Osteoblast (primary cell): ENCODE measurements around the gene NLRP13. TPM values are rescaled to one million over a fixed set of nuclear protein-coding genes. Genes with fewer than 3 reads are reported as not detected.

ENCODE experiments used
- DNase-seq: peaks from one replicate; pipeline ENCODE4 v3.0.0; 2011; ENCODE audit warnings: low spot score, mixed read lengths; ENCODE audit not compliant: insufficient read length; ENCODE audit errors: missing footprints
- H2AFZ ChIP-seq: 2 replicates; pipeline ENCODE4 v1.6.0; 2011; ENCODE audit warnings: mild to moderate bottlenecking, low read length
- H3K27ac ChIP-seq: 2 replicates; pipeline ENCODE4 v1.5.1; 2011; ENCODE audit warnings: mild to moderate bottlenecking, low read depth, low read length, moderate library complexity
- H3K27me3 ChIP-seq: 2 replicates; pipeline ENCODE4 v1.6.0; 2012; ENCODE audit warnings: mild to moderate bottlenecking, control low read depth, inconsistent platforms, low read length, moderate library complexity; ENCODE audit not compliant: insufficient read depth
- H3K36me3 ChIP-seq: 2 replicates; pipeline ENCODE4 v1.5.1; 2011; ENCODE audit warnings: mild to moderate bottlenecking, low read length, control low read depth, moderate library complexity; ENCODE audit not compliant: insufficient read depth
- H3K4me1 ChIP-seq: 2 replicates; pipeline ENCODE4 v1.5.1; 2011; ENCODE audit warnings: mild to moderate bottlenecking, low read length, control low read depth, moderate library complexity; ENCODE audit not compliant: insufficient read depth
- H3K4me2 ChIP-seq: 2 replicates; pipeline ENCODE4 v1.6.0; 2011; ENCODE audit warnings: mild to moderate bottlenecking, low read length; ENCODE audit not compliant: insufficient read depth
- H3K4me3 ChIP-seq: fragments of 200-600 bp; sonication (generic); 3 replicates; pipeline ENCODE4 v1.5.1; 2012; ENCODE audit warnings: mild to moderate bottlenecking, low read length, inconsistent platforms; ENCODE audit not compliant: insufficient read depth
- H3K79me2 ChIP-seq: 2 replicates; pipeline ENCODE4 v1.6.0; 2012; ENCODE audit warnings: mild to moderate bottlenecking, low read length, control low read depth, inconsistent platforms; ENCODE audit not compliant: insufficient read depth
- H3K9me3 ChIP-seq: 2 replicates; pipeline ENCODE4 v1.5.1; 2011; ENCODE audit warnings: low read depth, low read length, control low read depth
- H4K20me1 ChIP-seq: 2 replicates; pipeline ENCODE4 v1.6.0; 2012; ENCODE audit warnings: mild to moderate bottlenecking, low read length, control low read depth; ENCODE audit not compliant: insufficient read depth
- CTCF ChIP-seq: IDR thresholded peaks from 2 replicates; pipeline ENCODE4 v1.5.1; 2011; ENCODE audit warnings: mild to moderate bottlenecking, low read depth, low read length, moderate library complexity; ENCODE audit errors: extremely low read depth
- total RNA-seq: library from RNA; depleted of rRNA; stranded (reverse); fragments of >200 nt; gene quantifications from 2 replicates; pipeline ENCODE4 v1.2.3, GENCODE V29; 2012

Gene NLRP13
- total RNA-seq, 1 donor = not detected

- H4K20me1 ChIP-seq = no peaks in the 10 kb centered on the region
- no peak for TF ChIP-seq CTCF
- DNase-seq = no peak
- no peaks in the 10 kb centered on the region for H3K9me3 ChIP-seq
- H2AFZ ChIP-seq = no peak overlapping the region
- no peaks in the 10 kb centered on the region for H3K27me3 ChIP-seq
- H3K79me2 ChIP-seq = no peaks in the 10 kb centered on the region
- H3K36me3 ChIP-seq = no peaks in the 10 kb centered on the region
- H3K4me1 ChIP-seq = no peaks in the 10 kb centered on the region
- no peak overlapping the region for H3K27ac ChIP-seq
- H3K4me2 ChIP-seq = no peak overlapping the region
- H3K4me3 ChIP-seq = no peak overlapping the region
Observed at GRCh38 chr19:55907286-55907685, 24.9 kb downstream of the NLRP13 start.

DNA sequence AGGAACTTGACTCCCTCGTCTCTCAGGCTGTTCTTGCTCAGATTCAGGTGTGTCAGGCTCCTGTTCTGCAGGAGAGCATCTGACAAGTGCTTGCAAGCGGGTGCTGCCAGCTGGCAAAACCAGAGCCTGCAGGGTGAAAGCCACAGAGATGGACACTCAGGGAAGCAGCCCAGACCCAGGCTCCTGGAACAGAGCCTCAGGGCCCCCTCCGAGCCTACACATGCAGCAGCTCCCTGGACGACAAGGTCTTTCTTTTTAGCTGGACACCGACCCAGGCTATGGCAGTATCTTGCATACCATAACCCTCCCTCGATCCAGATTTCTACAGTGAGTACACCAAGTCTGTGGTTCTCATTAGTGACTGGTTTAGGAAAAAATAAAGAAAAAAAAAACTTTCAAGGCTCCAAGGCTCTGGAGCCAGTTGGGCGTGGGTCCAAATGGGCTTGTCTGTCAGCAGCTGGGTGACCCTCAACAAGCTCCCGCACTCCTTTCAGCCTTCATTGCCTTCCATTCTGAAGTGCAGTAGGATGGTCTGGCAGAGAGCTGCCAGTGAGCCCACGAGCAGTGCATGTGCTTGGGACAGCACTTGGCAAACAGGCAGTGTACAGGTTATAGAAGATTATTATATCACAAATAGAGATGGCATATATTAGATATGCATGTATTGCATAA, 29.9 kb downstream of the NLRP13 start:
- Histone ChIP-seq H3K79me2 (no peaks in the 10 kb centered on the region), H3K4me1 (no peaks in the 10 kb centered on the region), H2AFZ (no peak overlapping the region), H4K20me1 (no peaks in the 10 kb centered on the region), H3K4me2 (no peak overlapping the region), H3K9me3 (no peaks in the 10 kb centered on the region), H3K36me3 (no peaks in the 10 kb centered on the region), H3K27me3 (no peaks in the 10 kb centered on the region), H3K27ac (no peak overlapping the region), H3K4me3 (no peak overlapping the region)
- no peak for DNase-seq
- TF ChIP-seq CTCF = no peak

- H2AFZ ChIP-seq = no peak overlapping the region
- no peak overlapping the region for H3K4me3 ChIP-seq
- no peak overlapping the region for H3K4me2 ChIP-seq
- no peak for DNase-seq
- no peaks in the 10 kb centered on the region for H3K27me3 ChIP-seq
- no peaks in the 10 kb centered on the region for H3K36me3 ChIP-seq
- H3K79me2 ChIP-seq = no peaks in the 10 kb centered on the region
- no peak overlapping the region for H3K27ac ChIP-seq
- no peak for TF ChIP-seq CTCF
- H3K4me1 ChIP-seq = no peaks in the 10 kb centered on the region
- no peaks in the 10 kb centered on the region for H4K20me1 ChIP-seq
- H3K9me3 ChIP-seq = no peaks in the 10 kb centered on the region
Observed at GRCh38 chr19:55901369-55902079, 30.6 kb downstream of the NLRP13 start.

- no peaks in the 10 kb centered on the region for H3K36me3 ChIP-seq
- no peaks in the 10 kb centered on the region for H4K20me1 ChIP-seq
- no peak for TF ChIP-seq CTCF
- H3K79me2 ChIP-seq = no peaks in the 10 kb centered on the region
- no peak overlapping the region for H3K4me2 ChIP-seq
- H3K4me3 ChIP-seq = no peak overlapping the region
- H2AFZ ChIP-seq = no peak overlapping the region
- no peak for DNase-seq
- H3K27ac ChIP-seq = no peak overlapping the region
- H3K4me1 ChIP-seq = no peaks in the 10 kb centered on the region
- no peaks in the 10 kb centered on the region for H3K27me3 ChIP-seq
- H3K9me3 ChIP-seq = no peaks in the 10 kb centered on the region
Observed at GRCh38 chr19:55898911-55899310, 33.2 kb downstream of the NLRP13 start.
